Measurements from ENCODE around the gene FAM83G.

FAM83G gene

GRCh38 chr17:18984273-18985114, 20.1 kb downstream of the FAM83G start:
- no peak overlapping the region for H3K4me3 ChIP-seq
- no peak for DNase-seq (ENCODE audit: low spot score in 2 of 2)
- no peaks in the 10 kb centered on the region for H3K27me3 ChIP-seq (ENCODE audit: low read depth)
- in situ Hi-C loops (cut with MboI; ENCODE audit: low sequenced_read_pairs) = loop anchor here (25.0 kb wide), 1 partner anchor 653 kb away; the partner anchor contains the start of gene ALDH3A2
- no peaks in the 10 kb centered on the region for H3K4me1 ChIP-seq
- H3K9me3 ChIP-seq = no peaks in the 10 kb centered on the region
- no peaks in the 10 kb centered on the region for H3K36me3 ChIP-seq (replicated peaks)

- no peak overlapping the region for H3K4me3 ChIP-seq
- no peaks in the 10 kb centered on the region for H3K4me1 ChIP-seq
- no peaks in the 10 kb centered on the region for H3K27me3 ChIP-seq (ENCODE audit: low read depth)
- no peaks in the 10 kb centered on the region for H3K9me3 ChIP-seq
- in situ Hi-C loops (cut with MboI; ENCODE audit: low sequenced_read_pairs) = loop anchor here (25.0 kb wide), 1 partner anchor 655 kb away; the partner anchor contains the start of gene ALDH3A2
- DNase-seq (ENCODE audit: low spot score in 2 of 2) = no peak
- no peaks in the 10 kb centered on the region for H3K36me3 ChIP-seq (replicated peaks)
Measured at GRCh38 chr17:18981642-18982424, 22.7 kb downstream of the FAM83G start.

GRCh38 chr17:18981335-18981641, 23.3 kb downstream of the FAM83G start:
- H3K36me3 ChIP-seq (replicated peaks) = no peaks in the 10 kb centered on the region
- in situ Hi-C loops (cut with MboI; ENCODE audit: low sequenced_read_pairs) = loop anchor here (25.0 kb wide), 1 partner anchor 656 kb away; the partner anchor contains the start of gene ALDH3A2

GRCh38 chr17:18980682-18981334, 23.8 kb downstream of the FAM83G start:
- Histone ChIP-seq H3K4me3 (no peak overlapping the region), H3K27me3 (ENCODE audit: low read depth) (no peaks in the 10 kb centered on the region), H3K9me3 (no peaks in the 10 kb centered on the region), H3K36me3 (replicated peaks) (no peaks in the 10 kb centered on the region), H3K4me1 (no peaks in the 10 kb centered on the region)
- DNase-seq (ENCODE audit: low spot score in 2 of 2) = no peak
- in situ Hi-C loops (cut with MboI; ENCODE audit: low sequenced_read_pairs) = loop anchor here (25.0 kb wide), 1 partner anchor 656 kb away; the partner anchor contains the start of gene ALDH3A2

More at GRCh38 chr17:18981335-18981641, 23.3 kb downstream of the FAM83G start:
- DNase-seq (ENCODE audit: low spot score in 2 of 2) = no peak
- H3K4me1 ChIP-seq = no peaks in the 10 kb centered on the region
- no peaks in the 10 kb centered on the region for H3K27me3 ChIP-seq (ENCODE audit: low read depth)
- no peaks in the 10 kb centered on the region for H3K9me3 ChIP-seq
- H3K4me3 ChIP-seq = no peak overlapping the region

GRCh38 chr17:18978655-18979054, 25.9 kb downstream of the FAM83G start:
- in situ Hi-C loops (cut with MboI; ENCODE audit: low sequenced_read_pairs) = loop anchor here (5.0 to 25.0 kb wide), 2 partner anchors 51 to 659 kb away; partner anchors contain the start of gene ALDH3A2
- DNase-seq (ENCODE audit: low spot score in 2 of 2) = no peak
- no peaks in the 10 kb centered on the region for H3K4me1 ChIP-seq
- no peaks in the 10 kb centered on the region for H3K36me3 ChIP-seq (replicated peaks)
- no peak overlapping the region for H3K4me3 ChIP-seq
- H3K9me3 ChIP-seq = no peaks in the 10 kb centered on the region
- H3K27me3 ChIP-seq (ENCODE audit: low read depth) = no peaks in the 10 kb centered on the region

GRCh38 chr17:18978050-18978449, 26.5 kb downstream of the FAM83G start:
- Histone ChIP-seq H3K9me3 (no peaks in the 10 kb centered on the region), H3K27me3 (ENCODE audit: low read depth) (no peaks in the 10 kb centered on the region), H3K4me3 (no peak overlapping the region), H3K36me3 (replicated peaks) (no peaks in the 10 kb centered on the region), H3K4me1 (no peaks in the 10 kb centered on the region)
- no peak for DNase-seq (ENCODE audit: low spot score in 2 of 2)
- in situ Hi-C loops (cut with MboI; ENCODE audit: low sequenced_read_pairs) = loop anchor here (5.0 to 25.0 kb wide), 2 partner anchors 51 to 659 kb away; partner anchors contain the start of gene ALDH3A2

GRCh38 chr17:18977646-18978045, 26.9 kb downstream of the FAM83G start:
- Histone ChIP-seq H3K9me3 (no peaks in the 10 kb centered on the region), H3K36me3 (replicated peaks) (no peaks in the 10 kb centered on the region), H3K27me3 (ENCODE audit: low read depth) (no peaks in the 10 kb centered on the region), H3K4me1 (no peaks in the 10 kb centered on the region), H3K4me3 (no peak overlapping the region)
- DNase-seq (ENCODE audit: low spot score in 2 of 2) = no peak
- in situ Hi-C loops (cut with MboI; ENCODE audit: low sequenced_read_pairs) = loop anchor here (5.0 to 25.0 kb wide), 2 partner anchors 50 to 660 kb away; partner anchors contain the start of gene ALDH3A2

GRCh38 chr17:18977021-18977420, 27.5 kb downstream of the FAM83G start:
- in situ Hi-C loops (cut with MboI; ENCODE audit: low sequenced_read_pairs) = loop anchor here (5.0 to 25.0 kb wide), 2 partner anchors 50 to 660 kb away; partner anchors contain the start of gene ALDH3A2
- Histone ChIP-seq H3K4me1 (no peaks in the 10 kb centered on the region), H3K4me3 (no peak overlapping the region), H3K9me3 (no peaks in the 10 kb centered on the region), H3K36me3 (replicated peaks) (no peaks in the 10 kb centered on the region), H3K27me3 (ENCODE audit: low read depth) (no peaks in the 10 kb centered on the region)
- DNase-seq (ENCODE audit: low spot score in 2 of 2) = no peak

- in situ Hi-C loops (cut with MboI; ENCODE audit: low sequenced_read_pairs) = loop anchor here (5.0 to 25.0 kb wide), 2 partner anchors 49 to 661 kb away; partner anchors contain the start of gene ALDH3A2
- no peak for DNase-seq (ENCODE audit: low spot score in 2 of 2)
- Histone ChIP-seq H3K36me3 (replicated peaks) (no peaks in the 10 kb centered on the region; the same call in 1 of the 2 replicates), H3K27me3 (ENCODE audit: low read depth) (no peaks in the 10 kb centered on the region), H3K4me1 (no peaks in the 10 kb centered on the region), H3K4me3 (no peak overlapping the region), H3K9me3 (no peaks in the 10 kb centered on the region)
Measured at GRCh38 chr17:18976201-18976600, 28.4 kb downstream of the FAM83G start.

GRCh38 chr17:18975597-18975996, 29.0 kb downstream of the FAM83G start:
- Histone ChIP-seq H3K4me1 (no peaks in the 10 kb centered on the region), H3K27me3 (ENCODE audit: low read depth) (no peaks in the 10 kb centered on the region), H3K36me3 (replicated peaks) (no peaks in the 10 kb centered on the region; the same call in 1 of the 2 replicates), H3K9me3 (no peaks in the 10 kb centered on the region), H3K4me3 (no peak overlapping the region)
- DNase-seq (ENCODE audit: low spot score in 2 of 2) = no peak
- in situ Hi-C loops (cut with MboI; ENCODE audit: low sequenced_read_pairs) = loop anchor here (5.0 to 25.0 kb wide), 2 partner anchors 48 to 662 kb away; partner anchors contain the start of gene ALDH3A2

GRCh38 chr17:18974407-18975149, 30.0 kb downstream of the FAM83G start:
- Histone ChIP-seq H3K36me3 (replicated peaks) (no peaks in the 10 kb centered on the region; the same call in 1 of the 2 replicates), H3K4me1 (no peaks in the 10 kb centered on the region), H3K4me3 (no peak overlapping the region), H3K27me3 (ENCODE audit: low read depth) (no peaks in the 10 kb centered on the region), H3K9me3 (no peaks in the 10 kb centered on the region)
- in situ Hi-C loops (cut with MboI; ENCODE audit: low sequenced_read_pairs) = loop anchor here (5.0 to 25.0 kb wide), 2 partner anchors 47 to 663 kb away; partner anchors contain the start of gene ALDH3A2
- no peak for DNase-seq (ENCODE audit: low spot score in 2 of 2)

GRCh38 chr17:18971801-18972200, 32.8 kb downstream of the FAM83G start:
- Histone ChIP-seq H3K36me3 (replicated peaks) (no peaks in the 10 kb centered on the region; the same call in 1 of the 2 replicates), H3K9me3 (no peaks in the 10 kb centered on the region), H3K27me3 (ENCODE audit: low read depth) (no peaks in the 10 kb centered on the region), H3K4me1 (no peaks in the 10 kb centered on the region), H3K4me3 (no peak overlapping the region)
- in situ Hi-C loops (cut with MboI; ENCODE audit: low sequenced_read_pairs) = no loop called here
- DNase-seq (ENCODE audit: low spot score in 2 of 2) = no peak
